ENCODE measurements around the gene ZNF761.

Gene ZNF761

DNA sequence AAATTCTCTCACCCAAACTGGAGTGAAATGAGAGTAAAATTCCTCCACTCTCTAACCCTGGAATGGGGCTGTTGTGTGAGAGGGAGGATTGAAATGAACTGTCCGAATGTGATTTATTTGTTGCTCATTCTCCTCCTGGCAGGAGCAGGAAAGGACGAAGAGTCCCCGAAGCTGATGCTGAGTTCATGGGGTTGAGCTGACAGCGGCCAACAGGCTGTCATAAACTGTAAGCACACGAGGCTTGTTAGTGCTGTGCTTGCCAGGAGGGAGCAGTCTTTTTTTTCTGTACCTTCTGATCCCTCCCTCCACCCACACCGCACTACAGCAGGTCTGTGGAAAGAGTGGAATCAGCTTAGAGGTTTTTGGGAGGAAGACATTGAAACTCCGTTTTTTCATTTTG is 73.1 kb downstream of the ZNF761 start:
- no peak for DNase-seq (ENCODE audit: extremely low read depth in 1 of 2, low read depth in 1 of 2)

DNA sequence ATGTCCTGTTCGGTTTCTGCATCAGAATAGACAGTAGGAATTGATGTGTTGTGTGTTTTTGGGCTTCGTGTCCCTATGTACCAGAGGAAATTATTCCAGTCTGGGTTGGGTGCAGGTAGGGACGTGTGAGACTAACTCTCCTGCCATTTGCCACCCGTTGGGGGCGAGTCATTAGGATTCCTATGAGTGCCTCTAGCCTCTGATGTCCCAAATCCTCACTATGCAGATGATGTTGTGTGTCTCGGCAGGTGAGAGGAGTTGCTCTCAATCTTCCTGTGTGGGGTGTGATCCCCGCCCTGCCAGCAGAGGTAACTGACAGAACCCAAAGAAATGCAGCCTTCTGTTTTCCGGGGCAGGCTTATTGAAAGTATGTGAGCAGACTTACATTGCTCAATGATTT is 74.9 kb downstream of the ZNF761 start:
- DNase-seq (ENCODE audit: extremely low read depth in 1 of 2, low read depth in 1 of 2): no peak

All from stimulated activated CD8-positive, alpha-beta memory T cell treated with anti-CD3 and anti-CD28 coated beads, Interleukin-7, amount 100 ng/mL, for 48 hours (primary cell).